ENCODE data around the gene FRMD3.

- TF ChIP-seq CTCF (IDR thresholded peaks at IDR 0.05) (no peak), EP300 (IDR thresholded peaks at IDR 0.05) (no peak), POLR2A (IDR thresholded peaks at IDR 0.05; ENCODE audit: low read depth) (no peak), POLR2AphosphoS5 (IDR thresholded peaks at IDR 0.05) (no peak)
Measured at GRCh38 chr9:83284746-83285145, 253.5 kb downstream of the FRMD3 start.
